GM20431 (cell line): Measurements from ENCODE around the gene LINC00237.

Experiments
- in situ Hi-C: fragments of 300-500 bp; cut with MseI, MboI; formaldehyde crosslinking; loops from one replicate; pipeline ENCODE4 v1.15.0; 2020; ENCODE audit warnings: low sequenced_read_pairs; ENCODE audit not compliant: unreplicated experiment

LINC00237 gene

GRCh38 chr20:21127201-21127981 lies 21.2 kb upstream of the LINC00237 start:
- in situ Hi-C loops = loop anchor here (25.0 kb wide), 1 partner anchor 90 kb away; no protein-coding TSS in a partner anchor

- in situ Hi-C loops = loop anchor here (25.0 kb wide), 1 partner anchor 89 kb away; no protein-coding TSS in a partner anchor
Observed at GRCh38 chr20:21126581-21126870, 20.4 kb upstream of the LINC00237 start.

- in situ Hi-C loops = loop anchor here (25.0 kb wide), 1 partner anchor 89 kb away; no protein-coding TSS in a partner anchor
Observed at GRCh38 chr20:21125849-21126580, 19.9 kb upstream of the LINC00237 start, which contains the start of gene KIZ. KIZ (plus strand) TSS chr20:21126082; CDS start chr20:21126116, 34 bp downstream.

GRCh38 chr20:21125072-21125848 lies 19.1 kb upstream of the LINC00237 start:
- in situ Hi-C loops = loop anchor here (25.0 kb wide), 1 partner anchor 88 kb away; no protein-coding TSS in a partner anchor

GRCh38 chr20:21124190-21124589 lies 18.0 kb upstream of the LINC00237 start:
- in situ Hi-C loops = no loop called here

GRCh38 chr20:21118782-21119181 lies 12.6 kb upstream of the LINC00237 start:
- in situ Hi-C loops = no loop called here

GRCh38 chr20:21118138-21118537 lies 12.0 kb upstream of the LINC00237 start:
- in situ Hi-C loops = no loop called here

- in situ Hi-C loops = no loop called here
Observed at GRCh38 chr20:21117521-21117920, 11.4 kb upstream of the LINC00237 start.

GRCh38 chr20:21114584-21114983 lies 8.4 kb upstream of the LINC00237 start:
- in situ Hi-C loops = no loop called here

- in situ Hi-C loops = no loop called here
Observed at GRCh38 chr20:21113697-21114096, 7.5 kb upstream of the LINC00237 start.

GRCh38 chr20:21111416-21111815 lies 5.3 kb upstream of the LINC00237 start:
- in situ Hi-C loops = no loop called here

- in situ Hi-C loops = no loop called here
Observed at GRCh38 chr20:21110811-21111210, 4.7 kb upstream of the LINC00237 start.

GRCh38 chr20:21109144-21109543 lies 3.0 kb upstream of the LINC00237 start:
- in situ Hi-C loops = no loop called here

GRCh38 chr20:21105429-21106170 lies 558 bp downstream of the LINC00237 start:
- in situ Hi-C loops = no loop called here

GRCh38 chr20:21104921-21105320 lies 1.2 kb downstream of the LINC00237 start:
- in situ Hi-C loops = no loop called here

- in situ Hi-C loops = no loop called here
Observed at GRCh38 chr20:21104466-21104761, 1.7 kb downstream of the LINC00237 start.

GRCh38 chr20:21103582-21104465 lies 2.3 kb downstream of the LINC00237 start:
- in situ Hi-C loops = no loop called here

GRCh38 chr20:21102603-21103311 lies 3.4 kb downstream of the LINC00237 start:
- in situ Hi-C loops = no loop called here
